ENCODE results near the gene TCF25.
"Not testable (repeated sequence)": the region's sequence is repeated elsewhere in the genome, so short reads cannot be mapped to it uniquely, and the experiment has no call there.

The TCF25 gene, protein sequence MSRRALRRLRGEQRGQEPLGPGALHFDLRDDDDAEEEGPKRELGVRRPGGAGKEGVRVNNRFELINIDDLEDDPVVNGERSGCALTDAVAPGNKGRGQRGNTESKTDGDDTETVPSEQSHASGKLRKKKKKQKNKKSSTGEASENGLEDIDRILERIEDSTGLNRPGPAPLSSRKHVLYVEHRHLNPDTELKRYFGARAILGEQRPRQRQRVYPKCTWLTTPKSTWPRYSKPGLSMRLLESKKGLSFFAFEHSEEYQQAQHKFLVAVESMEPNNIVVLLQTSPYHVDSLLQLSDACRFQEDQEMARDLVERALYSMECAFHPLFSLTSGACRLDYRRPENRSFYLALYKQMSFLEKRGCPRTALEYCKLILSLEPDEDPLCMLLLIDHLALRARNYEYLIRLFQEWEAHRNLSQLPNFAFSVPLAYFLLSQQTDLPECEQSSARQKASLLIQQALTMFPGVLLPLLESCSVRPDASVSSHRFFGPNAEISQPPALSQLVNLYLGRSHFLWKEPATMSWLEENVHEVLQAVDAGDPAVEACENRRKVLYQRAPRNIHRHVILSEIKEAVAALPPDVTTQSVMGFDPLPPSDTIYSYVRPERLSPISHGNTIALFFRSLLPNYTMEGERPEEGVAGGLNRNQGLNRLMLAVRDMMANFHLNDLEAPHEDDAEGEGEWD

DNA sequence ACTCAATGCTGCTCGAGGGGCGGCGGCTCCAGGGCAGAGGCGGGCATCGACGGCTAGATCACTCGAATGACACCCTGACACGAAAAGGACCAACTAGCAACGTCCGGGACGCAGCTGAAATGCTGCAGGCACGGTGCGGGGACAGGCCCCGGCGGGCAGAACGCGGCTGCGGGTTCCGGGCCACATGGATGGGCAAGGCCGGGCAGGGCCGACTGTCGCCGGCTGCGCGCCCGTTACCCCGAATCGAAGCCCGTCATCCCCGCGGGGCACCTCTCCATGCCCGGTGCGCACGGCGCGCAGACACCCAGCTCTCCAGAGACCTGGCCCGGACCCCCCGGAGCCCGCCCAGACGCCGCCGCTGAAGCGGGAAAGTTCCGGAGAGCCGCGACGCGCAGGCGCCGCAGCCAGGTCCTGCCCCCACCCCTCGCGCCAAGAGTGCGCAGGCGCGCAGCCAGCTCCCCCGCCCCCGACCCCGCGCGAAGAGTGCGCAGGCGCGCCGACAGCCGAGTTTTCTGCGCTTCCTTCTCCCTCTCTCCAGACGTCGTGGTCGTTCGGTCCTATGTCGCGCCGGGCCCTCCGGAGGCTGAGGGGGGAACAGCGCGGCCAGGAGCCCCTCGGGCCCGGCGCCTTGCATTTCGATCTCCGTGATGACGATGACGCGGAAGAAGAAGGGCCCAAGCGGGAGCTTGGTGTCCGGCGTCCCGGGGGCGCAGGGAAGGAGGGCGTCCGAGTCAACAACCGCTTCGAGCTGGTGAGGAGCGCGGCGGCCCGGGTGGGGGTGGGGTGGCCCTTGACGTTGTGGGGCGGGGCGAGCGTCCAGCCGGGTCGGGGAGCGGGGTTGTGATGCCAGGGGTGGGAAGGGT lies at the start of gene TCF25:
TSS of gene TCF25 (plus strand) at position 484 of the 863 bp plus-strand sequence. CDS start at position 560, 76 bp downstream.
- peak within 1 kb of the TSS; percentile 85 to 88 for H3K4me3 ChIP-seq (replicated peaks in 1 of 2; ENCODE audit: low read depth in 2 of 2, low read length in 2 of 2)
- TF ChIP-seq, protein P1, sequence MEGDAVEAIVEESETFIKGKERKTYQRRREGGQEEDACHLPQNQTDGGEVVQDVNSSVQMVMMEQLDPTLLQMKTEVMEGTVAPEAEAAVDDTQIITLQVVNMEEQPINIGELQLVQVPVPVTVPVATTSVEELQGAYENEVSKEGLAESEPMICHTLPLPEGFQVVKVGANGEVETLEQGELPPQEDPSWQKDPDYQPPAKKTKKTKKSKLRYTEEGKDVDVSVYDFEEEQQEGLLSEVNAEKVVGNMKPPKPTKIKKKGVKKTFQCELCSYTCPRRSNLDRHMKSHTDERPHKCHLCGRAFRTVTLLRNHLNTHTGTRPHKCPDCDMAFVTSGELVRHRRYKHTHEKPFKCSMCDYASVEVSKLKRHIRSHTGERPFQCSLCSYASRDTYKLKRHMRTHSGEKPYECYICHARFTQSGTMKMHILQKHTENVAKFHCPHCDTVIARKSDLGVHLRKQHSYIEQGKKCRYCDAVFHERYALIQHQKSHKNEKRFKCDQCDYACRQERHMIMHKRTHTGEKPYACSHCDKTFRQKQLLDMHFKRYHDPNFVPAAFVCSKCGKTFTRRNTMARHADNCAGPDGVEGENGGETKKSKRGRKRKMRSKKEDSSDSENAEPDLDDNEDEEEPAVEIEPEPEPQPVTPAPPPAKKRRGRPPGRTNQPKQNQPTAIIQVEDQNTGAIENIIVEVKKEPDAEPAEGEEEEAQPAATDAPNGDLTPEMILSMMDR (IDR thresholded peaks at IDR 0.05; ENCODE audit: low read depth, low read length): no peak
- DNase-seq (ENCODE audit: low read depth in 2 of 2): peak; percentile 87 to 89

DNA sequence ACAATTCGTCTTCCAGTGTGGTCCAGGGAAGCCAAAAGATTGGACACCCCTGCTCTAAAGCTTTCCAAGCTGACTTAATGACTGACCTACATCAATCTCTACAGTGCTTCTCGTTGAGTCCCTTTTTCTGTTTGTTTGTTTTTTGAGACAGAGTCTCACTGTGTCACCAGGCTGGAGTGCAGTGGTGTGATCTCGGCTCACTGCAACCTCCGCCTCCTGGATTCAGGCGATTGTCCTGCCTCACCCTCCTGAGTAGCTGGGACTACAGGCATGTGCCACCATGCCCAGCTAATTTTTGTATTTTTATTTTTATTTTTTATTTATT lies 49.6 kb upstream of the TCF25 start:
- H3K4me3 ChIP-seq (replicated peaks in 1 of 2; ENCODE audit: low read depth in 2 of 2, low read length in 2 of 2); DNase-seq (ENCODE audit: low read depth in 2 of 2): not testable (repeated sequence)

DNA sequence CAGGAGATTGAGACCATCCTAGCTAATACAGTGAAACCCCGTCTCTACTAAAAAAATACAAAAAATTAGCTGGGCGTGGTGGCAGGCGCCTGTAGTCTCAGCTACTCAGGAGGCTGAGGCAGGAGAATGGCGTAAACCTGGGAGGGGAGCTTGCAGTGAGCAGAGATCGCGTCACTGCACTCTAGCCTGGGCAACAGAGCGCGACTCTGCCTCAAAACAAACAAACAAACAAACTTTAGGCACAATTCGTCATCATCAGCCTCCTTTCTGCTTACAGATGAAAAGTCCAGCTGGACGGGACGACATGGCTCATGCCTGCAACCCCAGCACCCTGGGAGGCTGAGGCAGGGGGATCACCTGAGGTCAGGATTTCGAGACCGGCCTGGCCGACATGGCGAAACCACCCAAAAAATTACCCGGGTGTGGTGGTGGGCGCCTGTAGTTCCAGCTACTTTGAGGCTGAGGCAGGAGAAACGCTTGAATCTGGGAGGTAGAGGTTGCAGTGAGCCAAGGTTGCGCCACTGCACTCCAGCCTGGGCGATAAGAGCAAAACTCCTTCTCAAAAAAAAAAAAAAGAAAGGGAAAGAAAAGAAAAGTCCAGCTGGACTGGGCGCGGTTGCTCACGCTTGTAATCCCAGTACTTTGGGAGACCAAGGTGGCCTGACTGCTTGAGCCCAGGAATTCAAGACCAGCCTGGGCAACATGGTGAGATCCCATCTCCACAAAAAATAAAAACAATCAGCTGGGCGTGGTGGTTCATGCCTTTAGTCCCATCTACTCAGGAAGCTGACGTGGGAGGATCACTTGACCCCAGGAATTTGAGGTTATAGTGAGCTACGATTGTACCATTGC lies 46.6 kb upstream of the TCF25 start:
- peak in 1 of 2 donors; percentile 18 for DNase-seq (ENCODE audit: low read depth in 2 of 2)
- TF ChIP-seq, protein P1 (IDR thresholded peaks at IDR 0.05; ENCODE audit: low read depth, low read length): no peak
- no peak overlapping the region for H3K4me3 ChIP-seq (replicated peaks in 1 of 2; ENCODE audit: low read depth in 2 of 2, low read length in 2 of 2)

DNA sequence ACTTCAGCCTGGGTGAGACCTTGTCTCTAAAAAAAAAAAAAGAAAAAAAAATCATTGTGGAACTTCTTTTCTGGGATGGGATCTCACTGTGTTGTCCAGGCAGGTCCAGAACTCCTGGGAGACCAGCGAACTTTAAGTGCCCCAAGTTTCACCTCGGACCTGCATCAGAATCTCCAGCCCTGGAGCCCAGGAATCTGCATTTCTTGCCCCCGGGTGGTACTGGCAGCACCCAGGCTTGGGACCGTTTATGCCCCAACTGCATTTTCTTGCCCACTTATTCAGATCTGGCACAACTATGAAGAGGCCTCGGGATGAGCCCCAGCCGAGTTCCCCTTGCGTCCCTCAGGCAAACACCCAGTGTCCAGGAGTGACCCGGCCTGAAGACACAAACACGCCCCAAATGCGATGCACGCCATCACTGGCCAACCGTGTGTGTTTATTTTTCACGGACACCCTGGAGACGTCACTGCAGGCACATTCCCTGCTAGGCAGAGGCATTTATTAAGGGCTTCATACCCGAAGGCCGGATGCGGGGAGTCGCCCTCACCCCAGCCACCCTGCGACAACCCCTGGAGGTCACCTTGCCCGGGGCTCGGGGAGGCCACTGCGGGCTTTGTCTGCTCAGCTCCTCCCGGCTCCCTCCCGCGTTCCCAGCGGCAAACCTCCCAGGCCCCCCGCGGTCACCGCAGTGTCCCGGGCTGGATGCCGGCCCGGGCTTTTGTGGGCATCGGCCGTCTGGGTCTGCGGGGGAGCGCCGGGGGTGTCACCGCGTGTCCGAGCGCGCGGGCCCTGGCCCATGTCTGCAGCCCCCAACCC lies 45.8 kb upstream of the TCF25 start:
- TF ChIP-seq, protein P1 (IDR thresholded peaks at IDR 0.05; ENCODE audit: low read depth, low read length): no peak
- H3K4me3 ChIP-seq (replicated peaks in 1 of 2; ENCODE audit: low read depth in 2 of 2, low read length in 2 of 2): peak overlapping the region; percentile 57 to 61
- peak; percentile 59 to 81 for DNase-seq (ENCODE audit: low read depth in 2 of 2)

DNA sequence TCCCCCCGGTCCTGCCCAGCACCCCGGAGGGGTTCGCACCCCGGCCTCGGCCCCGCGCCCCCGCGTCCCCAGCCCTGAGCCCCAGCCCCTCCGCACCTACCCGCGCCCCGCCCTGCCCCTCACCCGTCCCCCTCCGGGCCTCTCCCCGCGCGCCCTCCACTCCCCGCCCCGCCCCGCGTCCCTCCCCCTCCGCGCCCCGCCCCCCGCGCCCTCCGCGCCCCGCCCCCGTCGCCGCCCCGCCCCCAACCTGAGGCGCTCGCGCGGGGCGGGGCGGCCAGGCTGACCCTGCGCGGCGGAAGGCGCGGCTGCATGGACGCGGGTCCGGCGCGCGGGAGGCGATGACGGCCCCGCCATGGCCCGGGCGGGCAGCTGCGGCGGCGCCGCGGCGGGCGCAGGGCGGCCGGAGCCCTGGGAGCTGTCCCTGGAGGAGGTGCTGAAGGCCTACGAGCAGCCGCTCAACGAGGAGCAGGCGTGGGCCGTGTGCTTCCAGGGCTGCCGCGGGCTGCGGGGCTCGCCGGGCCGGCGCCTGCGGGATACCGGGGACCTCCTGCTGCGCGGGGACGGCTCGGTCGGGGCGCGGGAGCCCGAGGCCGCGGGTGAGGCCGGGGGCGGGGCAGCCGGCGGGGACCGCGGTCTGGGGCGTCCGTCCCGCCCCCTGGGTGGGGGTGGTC lies 45.1 kb upstream of the TCF25 start, which contains the start of gene SPIRE2:
TSS of gene SPIRE2 (plus strand) at position 277 of the 671 bp plus-strand sequence. CDS start at position 353, 76 bp downstream.
- TF ChIP-seq, protein P1 (IDR thresholded peaks at IDR 0.05; ENCODE audit: low read depth, low read length): no peak
- H3K4me3 ChIP-seq (replicated peaks in 1 of 2; ENCODE audit: low read depth in 2 of 2, low read length in 2 of 2): peak within 1 kb of the TSS; percentile 57 to 61
- peak; percentile 63 to 80 for DNase-seq (ENCODE audit: low read depth in 2 of 2)
